Mesothelial cell of epicardium (in vitro differentiated cells): ENCODE results near the gene UPF3B. TPM values are rescaled to one million over a fixed set of nuclear protein-coding genes. Genes with fewer than 3 reads are reported as not detected.
"Not testable (repeated sequence)": the region's sequence is repeated elsewhere in the genome, so short reads cannot be mapped to it uniquely, and the experiment has no call there.

ENCODE experiments used
- DNase-seq, 2 experiments: peaks; one replicate each; pipeline ENCODE4 v3.0.0; 2021; ENCODE audit warnings: low spot score in 2 of 2; ENCODE audit not compliant: unreplicated experiment in 2 of 2
- H3K27ac Mint-ChIP-seq: 2 replicates; pipeline ENCODE4 v1.8.0; 2021; ENCODE audit warnings: mixed read lengths
- H3K27me3 Mint-ChIP-seq: 2 replicates; pipeline ENCODE4 v1.8.0; 2021; ENCODE audit warnings: low read depth, mixed read lengths
- H3K36me3 Mint-ChIP-seq: 2 replicates; pipeline ENCODE4 v1.8.0; 2021; ENCODE audit warnings: mixed read lengths
- H3K4me1 Mint-ChIP-seq: 2 replicates; pipeline ENCODE4 v1.8.0; 2021; ENCODE audit warnings: mixed read lengths
- H3K4me3 Mint-ChIP-seq: 2 replicates; pipeline ENCODE4 v1.8.0; 2021; ENCODE audit warnings: mild to moderate bottlenecking, moderate library complexity, mixed read lengths
- H3K9me3 Mint-ChIP-seq: 2 replicates; pipeline ENCODE4 v1.8.0; 2021; ENCODE audit warnings: mixed read lengths
- total RNA-seq: library from RNA; stranded (reverse); gene quantifications from 3 replicates; pipeline ENCODE4 v1.2.1, GENCODE V29; 2021
- TF ChIP-seq, protein P1 (sequence below): fragments of 200-600 bp; sonication (generic); IDR thresholded peaks from one replicate; pipeline ENCODE4 v1.5.0; 2021; ENCODE audit warnings: antibody characterized with exemption; ENCODE audit not compliant: unreplicated experiment

The UPF3B gene
- total RNA-seq, 1 donor from 2014 or later: 20.8 TPM

DNA sequence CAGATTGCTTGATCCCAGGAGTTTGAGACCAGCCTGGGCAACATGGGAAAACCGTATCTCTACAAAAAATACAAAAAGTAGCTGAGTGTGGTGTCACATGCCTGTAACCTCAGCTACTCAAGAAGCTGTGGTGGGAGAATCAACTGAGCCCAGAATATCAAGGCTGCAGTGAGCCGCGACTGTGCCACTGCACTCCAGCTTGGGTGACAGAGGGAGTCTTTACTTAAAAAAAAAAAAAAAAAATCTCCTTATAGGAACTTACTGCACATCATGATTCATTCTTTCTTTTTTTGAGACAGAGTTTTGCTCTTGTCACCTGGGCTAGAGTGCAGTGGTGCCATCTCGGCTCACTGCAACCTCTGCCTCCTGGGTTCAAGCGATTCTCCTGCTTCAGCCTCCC, 24.3 kb downstream of the UPF3B start:
- no peak for DNase-seq
- Mint-ChIP-seq H3K36me3 (peaks cover 20% of the 10 kb centered on the region), H3K9me3 (peaks cover 14% of the 10 kb centered on the region), H3K27ac (no peak overlapping the region), H3K4me1 (no peaks in the 10 kb centered on the region), H3K4me3 (no peak overlapping the region), H3K27me3 (no peaks in the 10 kb centered on the region)
- TF ChIP-seq, protein P1, sequence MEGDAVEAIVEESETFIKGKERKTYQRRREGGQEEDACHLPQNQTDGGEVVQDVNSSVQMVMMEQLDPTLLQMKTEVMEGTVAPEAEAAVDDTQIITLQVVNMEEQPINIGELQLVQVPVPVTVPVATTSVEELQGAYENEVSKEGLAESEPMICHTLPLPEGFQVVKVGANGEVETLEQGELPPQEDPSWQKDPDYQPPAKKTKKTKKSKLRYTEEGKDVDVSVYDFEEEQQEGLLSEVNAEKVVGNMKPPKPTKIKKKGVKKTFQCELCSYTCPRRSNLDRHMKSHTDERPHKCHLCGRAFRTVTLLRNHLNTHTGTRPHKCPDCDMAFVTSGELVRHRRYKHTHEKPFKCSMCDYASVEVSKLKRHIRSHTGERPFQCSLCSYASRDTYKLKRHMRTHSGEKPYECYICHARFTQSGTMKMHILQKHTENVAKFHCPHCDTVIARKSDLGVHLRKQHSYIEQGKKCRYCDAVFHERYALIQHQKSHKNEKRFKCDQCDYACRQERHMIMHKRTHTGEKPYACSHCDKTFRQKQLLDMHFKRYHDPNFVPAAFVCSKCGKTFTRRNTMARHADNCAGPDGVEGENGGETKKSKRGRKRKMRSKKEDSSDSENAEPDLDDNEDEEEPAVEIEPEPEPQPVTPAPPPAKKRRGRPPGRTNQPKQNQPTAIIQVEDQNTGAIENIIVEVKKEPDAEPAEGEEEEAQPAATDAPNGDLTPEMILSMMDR: no peak

DNA sequence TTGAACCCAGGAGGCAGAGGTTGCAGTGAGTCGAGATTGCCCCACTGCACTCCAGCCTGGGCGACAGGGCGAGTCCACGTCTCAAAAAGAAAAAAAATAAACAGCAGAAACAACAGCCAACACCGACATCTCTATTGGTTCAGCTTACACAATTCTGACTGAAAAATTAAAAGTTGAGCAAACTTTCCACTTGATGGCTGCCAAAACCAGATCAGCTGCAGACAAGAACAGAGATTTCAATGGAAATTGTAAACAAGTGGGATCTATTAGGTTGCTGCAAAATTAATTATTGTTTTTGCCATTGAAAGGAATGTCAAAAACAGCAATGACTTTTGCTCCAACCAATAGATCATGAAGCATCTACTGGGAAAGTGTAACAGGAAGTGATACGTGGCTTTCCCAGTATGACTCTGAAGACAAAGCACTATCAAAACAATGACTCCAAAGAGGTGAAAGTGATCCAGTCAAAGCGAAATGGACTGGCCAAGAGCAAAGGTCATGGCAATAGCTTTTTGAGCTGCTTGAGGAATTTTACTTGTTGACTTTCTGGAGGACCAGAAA, 26.3 kb downstream of the UPF3B start:
- H3K9me3 Mint-ChIP-seq: peaks cover 14% of the 10 kb centered on the region
- no peak overlapping the region for H3K27ac Mint-ChIP-seq
- TF ChIP-seq, protein P1: no peak
- H3K36me3 Mint-ChIP-seq: peaks cover 15% of the 10 kb centered on the region
- H3K27me3 Mint-ChIP-seq: no peaks in the 10 kb centered on the region
- no peaks in the 10 kb centered on the region for H3K4me1 Mint-ChIP-seq
- no peak overlapping the region for H3K4me3 Mint-ChIP-seq
- no peak for DNase-seq

DNA sequence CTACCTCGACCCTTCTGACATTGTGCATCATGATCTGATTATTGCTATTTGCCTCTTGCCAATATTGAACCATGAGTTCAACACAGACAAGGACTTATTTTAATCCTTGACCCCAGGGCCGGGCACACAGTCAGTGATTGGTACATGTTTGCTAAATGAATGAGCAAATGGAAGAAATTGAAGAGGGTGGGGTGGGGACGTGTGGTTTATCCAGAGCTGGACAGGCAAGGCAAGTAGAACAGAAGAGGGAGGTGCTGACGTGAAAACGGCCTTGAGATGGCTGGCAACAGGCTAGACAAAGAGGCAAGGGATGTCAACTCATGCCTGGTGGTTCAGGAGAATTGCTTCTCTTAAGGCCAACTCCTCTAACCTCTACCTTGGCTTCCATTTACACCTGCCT, 28.5 kb downstream of the UPF3B start:
- not testable (repeated sequence) for DNase-seq, H3K27me3 Mint-ChIP-seq, H3K4me1 Mint-ChIP-seq, H3K27ac Mint-ChIP-seq, H3K4me3 Mint-ChIP-seq, H3K36me3 Mint-ChIP-seq, H3K9me3 Mint-ChIP-seq

DNA sequence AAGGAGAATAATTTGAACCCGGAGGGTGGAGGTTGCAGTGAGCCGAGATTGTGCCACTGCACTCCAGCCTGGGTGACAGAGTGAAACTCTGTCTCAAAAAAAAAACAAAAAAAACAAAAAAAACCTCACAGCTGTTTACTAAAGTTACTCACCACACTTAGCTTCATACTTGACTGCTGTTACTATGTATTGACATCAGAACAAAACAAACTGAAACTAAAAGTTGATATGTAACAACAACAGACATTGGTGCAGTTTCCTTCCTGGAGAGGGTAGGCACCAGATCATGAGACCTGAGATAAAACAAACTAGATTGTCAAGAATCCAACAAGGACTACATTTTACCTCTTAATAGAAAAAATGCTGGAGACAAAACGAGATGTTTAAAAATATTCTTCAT, 31.1 kb downstream of the UPF3B start:
- H3K27ac Mint-ChIP-seq, DNase-seq, H3K36me3 Mint-ChIP-seq, H3K27me3 Mint-ChIP-seq, H3K9me3 Mint-ChIP-seq, H3K4me3 Mint-ChIP-seq, H3K4me1 Mint-ChIP-seq: not testable (repeated sequence)

DNA sequence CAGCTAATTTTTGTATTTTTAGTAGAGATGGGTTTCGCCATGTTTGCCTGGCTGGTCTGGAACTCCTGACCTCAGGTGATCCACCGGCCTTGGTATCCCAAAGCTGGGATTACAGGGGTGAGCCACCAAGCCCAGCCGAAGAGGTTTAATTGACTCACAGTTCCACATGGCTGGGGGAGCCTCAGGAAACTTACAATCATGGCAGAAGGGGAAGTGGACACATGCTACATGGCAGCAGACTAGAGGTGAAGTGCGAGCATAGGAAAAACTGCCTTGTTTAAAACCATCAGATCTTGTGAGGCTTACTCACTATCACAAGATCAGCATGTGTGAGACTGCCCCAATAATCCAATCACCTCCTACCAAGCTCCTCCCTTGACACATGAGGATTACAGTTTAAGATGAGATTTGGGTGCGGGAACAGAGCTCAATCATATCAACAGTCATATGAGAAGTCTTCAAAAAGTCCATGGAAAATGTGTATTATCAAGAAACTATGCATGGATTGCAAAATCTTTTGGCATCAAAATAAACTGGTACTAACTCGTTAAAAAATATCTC, 35.6 kb downstream of the UPF3B start:
- no peak for DNase-seq
- Mint-ChIP-seq H3K27me3 (no peaks in the 10 kb centered on the region), H3K36me3 (peaks cover 4% of the 10 kb centered on the region), H3K4me3 (no peak overlapping the region), H3K27ac (no peak overlapping the region), H3K4me1 (no peaks in the 10 kb centered on the region), H3K9me3 (peaks cover 12% of the 10 kb centered on the region)
- TF ChIP-seq, protein P1: no peak

DNA sequence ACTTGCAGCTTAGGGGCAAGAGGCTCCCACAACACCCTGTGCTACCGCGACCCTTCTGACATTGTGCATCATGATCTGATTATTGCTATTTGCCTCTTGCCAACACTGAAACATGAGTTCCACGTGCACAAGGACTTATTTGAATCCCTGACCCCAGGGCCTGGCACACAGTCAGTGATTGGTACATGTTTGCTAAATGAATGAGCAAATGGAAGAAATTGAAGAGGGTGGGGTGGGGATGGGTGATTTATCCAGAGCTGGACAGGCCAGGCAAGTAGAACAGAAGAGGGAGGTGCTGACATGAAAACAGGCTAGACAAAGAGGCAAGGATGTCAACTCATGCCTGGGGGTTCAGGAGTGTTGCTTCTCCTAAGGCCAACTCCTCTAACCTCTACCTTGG, 36.5 kb downstream of the UPF3B start:
- H3K27me3 Mint-ChIP-seq: no peaks in the 10 kb centered on the region
- no peak overlapping the region for H3K4me3 Mint-ChIP-seq
- peaks cover 12% of the 10 kb centered on the region for H3K9me3 Mint-ChIP-seq
- TF ChIP-seq, protein P1: no peak
- peaks cover 4% of the 10 kb centered on the region for H3K36me3 Mint-ChIP-seq
- DNase-seq: no peak
- H3K4me1 Mint-ChIP-seq: no peaks in the 10 kb centered on the region
- H3K27ac Mint-ChIP-seq: no peak overlapping the region

DNA sequence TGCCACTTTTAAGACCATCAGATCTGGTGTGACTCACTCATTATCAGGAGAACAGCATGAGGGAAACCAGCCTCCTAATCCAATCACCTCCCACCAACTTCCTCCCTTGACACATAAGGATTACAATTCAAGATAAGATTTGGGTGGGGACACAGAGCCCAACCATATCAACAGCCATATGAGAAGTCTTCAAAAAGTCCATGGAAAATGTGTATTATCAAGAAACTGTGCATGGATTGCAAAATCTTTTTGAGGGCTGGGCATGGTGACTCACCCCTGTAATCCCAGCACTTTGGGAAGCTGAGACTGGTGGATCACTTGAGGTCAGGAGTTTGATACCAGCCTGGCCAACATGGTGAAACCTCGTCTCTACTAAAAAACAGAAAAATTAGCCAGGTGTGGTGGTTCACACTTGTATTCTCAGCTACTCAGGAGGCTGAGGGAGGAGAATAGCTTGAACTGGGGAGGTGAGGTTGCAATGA, 43.5 kb downstream of the UPF3B start:
- TF ChIP-seq, protein P1: no peak
- no peaks in the 10 kb centered on the region for H3K4me1 Mint-ChIP-seq
- no peak for DNase-seq
- no peak overlapping the region for H3K27ac Mint-ChIP-seq
- no peak overlapping the region for H3K4me3 Mint-ChIP-seq
- H3K27me3 Mint-ChIP-seq: no peaks in the 10 kb centered on the region
- peaks cover 30% of the 10 kb centered on the region for H3K9me3 Mint-ChIP-seq
- peaks cover 2% of the 10 kb centered on the region for H3K36me3 Mint-ChIP-seq

DNA sequence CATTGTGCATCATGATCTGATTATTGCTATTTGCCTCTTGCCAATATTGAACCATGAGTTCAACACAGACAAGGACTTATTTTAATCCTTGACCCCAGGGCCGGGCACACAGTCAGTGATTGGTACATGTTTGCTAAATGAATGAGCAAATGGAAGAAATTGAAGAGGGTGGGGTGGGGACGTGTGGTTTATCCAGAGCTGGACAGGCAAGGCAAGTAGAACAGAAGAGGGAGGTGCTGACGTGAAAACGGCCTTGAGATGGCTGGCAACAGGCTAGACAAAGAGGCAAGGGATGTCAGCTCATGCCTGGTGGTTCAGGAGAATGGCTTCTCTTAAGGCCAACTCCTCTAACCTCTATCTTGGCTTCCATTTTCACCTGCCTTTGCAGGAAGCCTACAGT, 44.3 kb downstream of the UPF3B start:
- not testable (repeated sequence) for H3K27me3 Mint-ChIP-seq

More for the DNA sequence above, 44.3 kb downstream of the UPF3B start:
- H3K27ac Mint-ChIP-seq, DNase-seq, H3K4me3 Mint-ChIP-seq, H3K4me1 Mint-ChIP-seq, H3K36me3 Mint-ChIP-seq: not testable (repeated sequence)
- peaks cover 30% of the 10 kb centered on the region for H3K9me3 Mint-ChIP-seq
